H9 (cell line): ENCODE data around the gene DBN1. TPM values are rescaled to one million over a fixed set of nuclear protein-coding genes. Genes with fewer than 3 reads are reported as not detected.

Experiments used
- DNase-seq: peaks from one replicate; pipeline ENCODE4 v3.0.0-alpha.2; 2017
- H2AFZ ChIP-seq: one replicate; pipeline ENCODE4 v1.6.1; 2013; ENCODE audit warnings: mild to moderate bottlenecking, low read length, control low read depth, moderate library complexity
- H2AK5ac ChIP-seq: 2 replicates; pipeline ENCODE4 v1.6.1; 2013; ENCODE audit warnings: low read length, control low read depth, mixed read lengths; ENCODE audit not compliant: insufficient read length
- H2BK120ac ChIP-seq: one replicate; pipeline ENCODE4 v1.6.1; 2013; ENCODE audit warnings: low read depth, mild to moderate bottlenecking, low read length, control low read depth, inconsistent platforms; ENCODE audit not compliant: poor library complexity, severe bottlenecking
- H2BK12ac ChIP-seq: 2 replicates; pipeline ENCODE4 v1.6.1; 2013; ENCODE audit warnings: low read length, control low read depth, mixed read lengths, low read depth; ENCODE audit not compliant: insufficient read length
- H2BK15ac ChIP-seq: 2 replicates; pipeline ENCODE4 v1.6.1; 2013; ENCODE audit warnings: low read depth, low read length, control low read depth
- H2BK20ac ChIP-seq: one replicate; pipeline ENCODE4 v1.6.1; 2013; ENCODE audit warnings: low read depth, mild to moderate bottlenecking, low read length, control low read depth, inconsistent platforms; ENCODE audit not compliant: poor library complexity, severe bottlenecking
- H2BK5ac ChIP-seq: 2 replicates; pipeline ENCODE4 v1.6.1; 2013; ENCODE audit warnings: low read length, control low read depth, mixed read lengths; ENCODE audit not compliant: insufficient read length
- H3K14ac ChIP-seq: 2 replicates; pipeline ENCODE4 v1.6.1; 2013; ENCODE audit warnings: low read length, control low read depth; ENCODE audit not compliant: insufficient read depth
- H3K18ac ChIP-seq: 2 replicates; pipeline ENCODE4 v1.6.1; 2013; ENCODE audit warnings: low read depth, mild to moderate bottlenecking, mixed read lengths, low read length, control low read depth; ENCODE audit not compliant: insufficient read length
- H3K23ac ChIP-seq: 2 replicates; pipeline ENCODE4 v1.6.1; 2013; ENCODE audit warnings: low read length, control low read depth, mixed read lengths, low read depth; ENCODE audit not compliant: insufficient read length
- H3K23me2 ChIP-seq: 2 replicates; pipeline ENCODE4 v1.6.1; 2013; ENCODE audit warnings: low read depth, mild to moderate bottlenecking, mixed read lengths, low read length, control low read depth; ENCODE audit not compliant: insufficient read length, poor library complexity, severe bottlenecking
- H3K27ac ChIP-seq: 2 replicates; pipeline ENCODE4 v1.5.1; 2013; ENCODE audit warnings: low read length, control low read depth, mixed read lengths, low read depth; ENCODE audit not compliant: insufficient read length
- H3K27me3 ChIP-seq: 2 replicates; pipeline ENCODE4 v1.6.1; 2013; ENCODE audit warnings: low read length, control low read depth, inconsistent platforms; ENCODE audit not compliant: insufficient read depth
- H3K4ac ChIP-seq: 2 replicates; pipeline ENCODE4 v1.6.1; 2013; ENCODE audit warnings: low read depth, mild to moderate bottlenecking, control low read depth, inconsistent platforms, low read length, moderate library complexity
- H3K4me1 ChIP-seq: 2 replicates; pipeline ENCODE4 v1.6.1; 2013; ENCODE audit warnings: low read length, control low read depth, inconsistent platforms; ENCODE audit not compliant: insufficient read depth
- H3K4me2 ChIP-seq: 2 replicates; pipeline ENCODE4 v1.6.1; 2013; ENCODE audit warnings: low read length, control low read depth, mixed read lengths; ENCODE audit not compliant: insufficient read length, insufficient read depth
- H3K56ac ChIP-seq: 2 replicates; pipeline ENCODE4 v1.6.1; 2013; ENCODE audit warnings: low read depth, mild to moderate bottlenecking, mixed read lengths, low read length, control low read depth; ENCODE audit not compliant: insufficient read length
- H3K79me1 ChIP-seq: 2 replicates; pipeline ENCODE4 v1.6.1; 2013; ENCODE audit warnings: low read depth, mild to moderate bottlenecking, moderate library complexity, low read length, control low read depth, inconsistent platforms; ENCODE audit not compliant: insufficient read depth, poor library complexity, severe bottlenecking
- H3K79me2 ChIP-seq: 2 replicates; pipeline ENCODE4 v1.6.1; 2013; ENCODE audit warnings: low read length, control low read depth, inconsistent platforms; ENCODE audit not compliant: insufficient read depth
- H3K9ac ChIP-seq: 2 replicates; pipeline ENCODE4 v1.6.1; 2013; ENCODE audit warnings: low read length, control low read depth, mixed read lengths; ENCODE audit not compliant: insufficient read length; ENCODE audit errors: extremely low read depth
- H3K9me3 ChIP-seq: one replicate; pipeline ENCODE4 v1.6.1; 2013; ENCODE audit warnings: low read depth, low read length, inconsistent platforms; ENCODE audit not compliant: control insufficient read depth
- H3T11ph ChIP-seq: one replicate; pipeline ENCODE4 v1.6.1; 2013; ENCODE audit warnings: mild to moderate bottlenecking, low read length, control low read depth, inconsistent platforms
- H4K20me1 ChIP-seq: one replicate; pipeline ENCODE4 v1.6.1; 2013; ENCODE audit not compliant: control insufficient read depth, insufficient read length, insufficient read depth
- H4K5ac ChIP-seq: 2 replicates; pipeline ENCODE4 v1.6.1; 2013; ENCODE audit warnings: low read depth, mild to moderate bottlenecking, mixed read lengths, low read length, control low read depth; ENCODE audit not compliant: insufficient read length
- H4K8ac ChIP-seq: replicated peaks from 2 replicates; pipeline ENCODE4 v1.6.1; 2013; ENCODE audit warnings: low read length, control low read depth, mixed read lengths, low read depth; ENCODE audit not compliant: insufficient read length
- H4K91ac ChIP-seq: 2 replicates; pipeline ENCODE4 v1.6.1; 2013; ENCODE audit warnings: low read depth, mild to moderate bottlenecking, moderate library complexity, mixed read lengths, low read length, control low read depth; ENCODE audit not compliant: insufficient read length
- H3K27ac Mint-ChIP-seq, 3 experiments: 2 replicates in 2 of 3; 3 replicates in 1 of 3; pipeline ENCODE4 v1.8.0; 2020 to 2021; ENCODE audit warnings: mixed read lengths in 3 of 3, mild to moderate bottlenecking in 1 of 3, moderate library complexity in 1 of 3
- H3K27me3 Mint-ChIP-seq: 2 replicates; pipeline ENCODE4 v1.8.0; 2021; ENCODE audit warnings: low read depth, mild to moderate bottlenecking, moderate library complexity, mixed read lengths
- H3K36me3 Mint-ChIP-seq, 3 experiments: 2 replicates in 2 of 3; 3 replicates in 1 of 3; pipeline ENCODE4 v1.8.0; 2020 to 2021; ENCODE audit warnings: low read depth in 3 of 3, mixed read lengths in 3 of 3; ENCODE audit not compliant: insufficient read depth in 1 of 3
- H3K4me1 Mint-ChIP-seq, 2 experiments: 2 replicates each; pipeline ENCODE4 v1.8.0; 2020; ENCODE audit warnings: mixed read lengths in 2 of 2
- H3K4me3 Mint-ChIP-seq, 2 experiments: 2 replicates in 1 of 2; 3 replicates in 1 of 2; pipeline ENCODE4 v1.8.0; 2020 to 2021; ENCODE audit warnings: mild to moderate bottlenecking in 2 of 2, mixed read lengths in 2 of 2, moderate library complexity in 1 of 2
- H3K9me3 Mint-ChIP-seq, 2 experiments: 2 replicates in 1 of 2; 3 replicates in 1 of 2; pipeline ENCODE4 v1.8.0; 2020; ENCODE audit warnings: mild to moderate bottlenecking in 2 of 2, mixed read lengths in 2 of 2, moderate library complexity in 1 of 2
- CTCF ChIP-seq: fragments of 200-600 bp; sonication (generic); conservative IDR thresholded peaks from 3 replicates; pipeline ENCODE4 v1.8.0; 2021; ENCODE audit warnings: antibody characterized with exemption, mild to moderate bottlenecking
- WGBS: extraction: QIAGEN DNeasy Blood & Tissue Kit; methylation state at CpG from one replicate; pipeline ENCODE4 v1.1.7; 2013; ENCODE audit warnings: missing lambda C conversion rate, low lambda C conversion rate, mixed read lengths; ENCODE audit not compliant: insufficient read length; ENCODE audit errors: extremely low coverage; 5-methylcytosine and 5-hydroxymethylcytosine counted together
- total RNA-seq: library from RNA; stranded (reverse); gene quantifications from 2 replicates; pipeline ENCODE4 v1.2.1, GENCODE V29; 2021

DBN1 gene
- total RNA-seq, 1 experiment from 2014 or later: 340 TPM

- WGBS: no CpG with 5 or more reads among the region's 12 CpGs
- Histone ChIP-seq H3T11ph (peak overlapping the region; percentile 22), H3K27me3 (no peaks in the 10 kb centered on the region; the same call in 1 of the 2 replicates), H3K14ac (peak overlapping the region; percentile 98), H4K8ac (no peak overlapping the region), H2AFZ (no peak overlapping the region), H3K27ac (peak overlapping the region; percentile 5), H3K79me1 (no peaks in the 10 kb centered on the region), H2BK5ac (no peak overlapping the region), H3K4me2 (peak overlapping the region; percentile 39), H2AK5ac (no peak overlapping the region), H2BK120ac (peak overlapping the region; percentile 74), H3K23ac (no peak overlapping the region), H2BK20ac (no peak overlapping the region), H3K4ac (peak overlapping the region; percentile 87; the same call in 1 of the 2 replicates), H3K18ac (peak overlapping the region; percentile 95), H2BK15ac (0 out of 2 replicates have a peak overlapping the region, but pooled peaks have one; percentile 28), H3K4me1 (peaks cover 5% of the 10 kb centered on the region; the same call in 1 of the 2 replicates), H3K9me3 (no peaks in the 10 kb centered on the region), H3K79me2 (no peaks in the 10 kb centered on the region), H2BK12ac (no peak overlapping the region), H3K9ac (peak overlapping the region; percentile 60), H4K20me1 (no peaks in the 10 kb centered on the region), H3K56ac (no peak overlapping the region), H4K5ac (no peak overlapping the region), H4K91ac (peak overlapping the region; percentile 87), H3K23me2 (peaks cover 4% of the 10 kb centered on the region)
- Mint-ChIP-seq H3K9me3 (no peaks in the 10 kb centered on the region), H3K36me3 (peaks cover 13 to 26% (median 22%) of the 10 kb centered on the region in 3 experiments), H3K4me1 (peaks cover 34 to 52% of the 10 kb centered on the region in 2 experiments), H3K27me3 (peaks cover 29% of the 10 kb centered on the region), H3K4me3 (peak overlapping the region; percentile 75 to 84), H3K27ac (peak overlapping the region; percentile 95 to 98 (median 95))
- TF ChIP-seq CTCF: peak; percentile 57
- DNase-seq: peak; percentile 79
Observed at GRCh38 chr5:177496070-177496726, 22.8 kb upstream of the DBN1 start.
